IPS-18c (cell line): ENCODE measurements around the gene ZNF677.
"Not testable (repeated sequence)": the region's sequence is repeated elsewhere in the genome, so short reads cannot be mapped to it uniquely, and the experiment has no call there.

Experiments used
- H3K4me3 ChIP-seq: 2 replicates; pipeline ENCODE4 v1.7.0; 2013; ENCODE audit warnings: low read depth, mild to moderate bottlenecking, low read length, moderate library complexity; ENCODE audit not compliant: insufficient read depth
- H3K9me3 ChIP-seq: one replicate; pipeline ENCODE4 v1.6.1; 2013; ENCODE audit warnings: mild to moderate bottlenecking, low read length, moderate library complexity; ENCODE audit not compliant: control insufficient read depth, insufficient read depth

ZNF677 gene

DNA sequence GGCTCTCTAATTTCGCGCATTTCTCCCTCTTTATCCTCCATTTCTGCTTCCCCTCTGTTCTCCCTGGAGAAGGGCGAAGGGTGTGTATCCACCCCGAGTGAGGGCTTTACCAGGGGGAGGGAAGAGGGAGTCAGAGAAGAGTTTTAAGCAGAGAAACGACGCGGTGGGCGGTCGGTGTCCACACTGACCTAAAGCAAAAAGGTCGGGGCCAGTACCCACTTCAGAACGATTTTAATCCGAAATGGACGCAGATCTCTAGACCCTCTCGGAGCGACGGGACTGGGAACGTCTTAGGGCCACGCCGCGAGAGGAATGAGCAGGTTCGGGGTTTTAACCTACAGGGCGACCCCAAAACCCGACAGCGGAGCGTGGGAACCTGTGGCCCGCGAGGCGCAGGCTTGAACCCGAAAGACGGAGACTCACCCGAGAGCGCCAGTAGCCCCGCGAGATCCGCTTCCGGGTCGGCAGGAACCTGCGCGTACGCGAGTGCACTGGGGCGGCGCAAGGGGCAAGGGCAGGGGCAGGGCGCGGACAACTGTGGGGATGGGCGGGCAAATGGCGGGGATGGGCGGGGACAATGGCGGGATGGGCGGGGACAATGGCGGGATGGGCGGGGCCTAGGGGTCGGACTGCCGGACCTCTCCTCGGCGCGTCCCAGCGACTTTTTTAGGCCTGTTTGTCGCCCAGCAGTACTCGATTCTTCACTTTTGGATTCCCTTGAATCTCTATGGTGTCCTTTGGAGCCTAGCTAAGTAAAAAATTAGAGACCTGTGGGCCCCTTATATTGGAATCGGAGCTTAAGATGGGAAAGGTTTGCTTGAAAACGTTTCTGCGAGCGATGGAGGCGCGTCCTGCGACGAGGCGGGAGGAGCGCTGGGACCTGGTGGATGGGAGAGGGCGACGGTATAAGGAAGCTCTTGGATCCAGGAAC is at the start of gene ZNF677:
Gene ZNF677, minus strand, starts transcription at position 463 of the 931 bp plus-strand sequence. CDS start 3,323 bp downstream, outside the sequence.
- Histone ChIP-seq H3K4me3 (peak within 1 kb of the TSS; percentile 87), H3K9me3 (peaks cover 5% of the 10 kb centered on the region)

GRCh38 chr19:53301341-53301740 is 46.7 kb upstream of the ZNF677 start:
- H3K9me3 ChIP-seq = not testable (repeated sequence)

DNA sequence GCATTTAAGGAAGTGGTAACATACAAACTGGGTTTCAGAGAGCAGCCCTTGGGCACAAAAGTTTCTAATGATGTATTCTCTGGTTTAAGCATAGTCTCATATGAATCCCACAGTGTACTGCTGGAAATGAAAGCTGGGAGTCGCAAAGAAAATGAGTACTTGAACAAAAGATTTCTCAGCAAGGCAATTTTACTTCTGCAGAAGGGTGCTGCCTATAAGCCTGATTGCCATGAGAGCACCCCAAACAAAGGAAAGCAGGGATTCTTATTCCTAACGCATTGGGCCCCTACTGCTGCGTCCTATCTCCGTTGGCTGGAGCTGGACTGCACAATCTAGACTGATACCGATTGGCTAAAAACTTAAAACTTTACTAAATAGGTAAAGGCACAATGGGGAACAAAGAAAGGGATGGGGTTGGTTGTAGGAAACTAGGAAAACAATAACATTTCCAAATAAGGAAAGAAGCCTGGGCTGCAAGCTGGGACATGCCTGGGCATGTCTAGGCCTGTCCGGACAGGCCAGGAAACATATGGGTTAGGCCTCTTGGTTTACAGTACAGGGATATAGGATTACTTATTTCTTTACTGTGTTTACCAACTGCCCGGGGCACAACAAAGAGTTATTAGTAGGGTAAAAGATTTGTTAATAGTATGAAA is 40.2 kb upstream of the ZNF677 start:
- H3K9me3 ChIP-seq = peaks cover 11% of the 10 kb centered on the region
- no peak overlapping the region for H3K4me3 ChIP-seq

More at GRCh38 chr19:53301341-53301740, 46.7 kb upstream of the ZNF677 start:
- H3K4me3 ChIP-seq = not testable (repeated sequence)

GRCh38 chr19:53290758-53291549 is 36.3 kb upstream of the ZNF677 start:
- Histone ChIP-seq H3K9me3 (peaks cover 11% of the 10 kb centered on the region), H3K4me3 (no peak overlapping the region)

DNA sequence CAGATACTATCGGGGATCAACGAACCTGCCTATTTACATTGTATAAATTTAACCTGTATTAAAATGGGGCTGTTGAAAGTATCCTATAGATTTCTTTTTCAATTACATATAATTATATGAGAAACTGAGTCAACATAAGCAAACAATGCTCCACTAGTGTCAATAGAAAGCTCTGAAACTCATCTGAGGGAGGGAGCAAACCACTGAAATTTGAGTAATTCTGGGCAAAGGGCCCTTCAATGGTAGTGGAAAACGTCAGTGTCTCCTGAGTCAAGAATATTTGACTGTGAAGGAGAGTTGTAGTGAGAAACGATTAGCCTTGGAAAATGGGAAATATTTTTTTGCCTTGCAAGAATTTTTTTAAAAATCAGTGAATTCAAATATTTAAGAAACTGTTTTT is 30.4 kb upstream of the ZNF677 start:
- Histone ChIP-seq H3K9me3 (peaks cover 4% of the 10 kb centered on the region), H3K4me3 (no peak overlapping the region)

DNA sequence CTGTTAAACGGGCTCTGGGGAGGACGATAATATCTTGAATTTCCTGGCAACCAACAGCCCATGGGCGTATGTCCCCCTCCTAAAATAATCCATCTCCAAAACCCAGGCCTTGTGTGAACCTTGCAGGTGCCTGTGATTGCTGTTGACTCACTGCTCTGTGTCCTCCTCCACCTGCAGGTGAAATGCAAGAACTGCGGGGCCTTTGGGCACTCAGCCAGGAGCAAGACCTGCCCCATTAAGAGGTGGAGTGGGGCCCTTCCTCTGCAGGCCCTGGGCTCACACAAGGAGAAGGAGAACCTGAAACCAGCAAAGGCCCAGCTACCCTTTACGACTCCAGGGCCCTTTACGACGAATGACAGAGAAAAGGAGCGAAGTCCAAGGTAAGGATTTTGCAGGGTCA is 27.3 kb upstream of the ZNF677 start:
- H3K9me3 ChIP-seq, H3K4me3 ChIP-seq: not testable (repeated sequence)

- Histone ChIP-seq H3K4me3 (no peak overlapping the region), H3K9me3 (peaks cover 6% of the 10 kb centered on the region)
Observed at GRCh38 chr19:53275480-53275879, 20.8 kb upstream of the ZNF677 start.

GRCh38 chr19:53272044-53272443 is 17.4 kb upstream of the ZNF677 start:
- Histone ChIP-seq H3K4me3 (no peak overlapping the region), H3K9me3 (peaks cover 6% of the 10 kb centered on the region)

DNA sequence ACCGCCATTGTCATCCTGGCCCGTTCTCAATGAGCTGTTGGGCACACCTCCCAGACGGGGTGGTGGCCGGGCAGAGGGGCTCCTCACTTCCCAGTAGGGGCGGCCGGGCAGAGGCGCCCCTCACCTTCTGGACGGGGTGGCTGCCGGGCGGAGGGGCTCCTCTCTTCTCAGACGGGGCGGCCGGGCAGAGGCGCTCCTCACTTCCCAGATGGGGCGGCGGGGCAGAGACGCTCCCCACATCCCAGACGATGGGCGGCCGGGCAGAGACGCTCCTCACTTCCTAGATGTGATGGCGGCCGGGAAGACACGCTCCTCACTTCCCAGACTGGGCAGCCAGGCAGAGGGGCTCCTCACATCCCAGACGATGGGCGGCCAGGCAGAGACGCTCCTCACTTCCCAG is 15.2 kb upstream of the ZNF677 start:
- not testable (repeated sequence) for H3K4me3 ChIP-seq
- peaks cover 10% of the 10 kb centered on the region for H3K9me3 ChIP-seq

DNA sequence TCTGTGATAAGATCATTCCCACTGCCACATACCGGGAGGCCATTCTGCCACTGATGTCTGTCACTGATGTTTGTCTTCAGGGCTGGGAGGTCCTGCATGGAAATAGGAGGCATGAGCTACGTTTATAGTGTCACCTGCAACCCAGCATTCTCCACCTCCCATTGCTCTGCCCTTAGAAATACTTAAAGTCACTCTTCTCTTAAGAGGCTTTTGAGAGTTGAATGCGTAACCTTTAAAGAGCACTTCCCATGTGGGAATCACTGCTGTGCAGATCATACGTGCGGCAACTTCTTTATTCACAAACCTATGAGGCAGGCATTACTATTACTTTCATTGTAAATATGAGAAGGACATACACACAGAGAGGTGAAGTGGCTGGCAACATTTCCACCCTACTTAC is 12.9 kb upstream of the ZNF677 start, which contains the start of gene VN1R4:
Gene VN1R4, minus strand, starts transcription at position 101 of the 400 bp plus-strand sequence. Its CDS starts 58 bp downstream, at position 43.
- H3K9me3 ChIP-seq, H3K4me3 ChIP-seq: not testable (repeated sequence)

- H3K9me3 ChIP-seq = not testable (repeated sequence)
Observed at GRCh38 chr19:53257715-53258342, 3.2 kb upstream of the ZNF677 start, which contains the start of gene VN1R2. Gene VN1R2 (plus strand): TSS chr19:53258292. CDS start chr19:53258376, 84 bp downstream.

DNA sequence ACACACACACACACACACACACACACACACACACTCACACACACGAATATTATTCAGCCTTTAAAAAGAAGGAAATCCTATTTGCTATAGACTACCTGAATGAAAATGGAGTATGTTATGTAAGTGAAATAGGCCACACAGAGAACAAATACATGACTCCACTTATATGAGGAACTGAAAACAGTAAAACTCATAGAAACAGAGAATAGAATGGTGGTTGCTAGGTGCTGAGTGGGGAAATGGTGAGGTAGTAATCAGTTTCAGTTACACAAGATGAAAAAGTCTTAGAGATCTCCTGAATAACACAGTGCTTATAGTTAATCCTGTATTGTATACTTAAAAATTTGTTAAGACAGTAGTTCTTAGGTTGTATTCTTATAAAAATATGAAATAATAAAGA is 8.2 kb downstream of the ZNF677 start:
- peaks cover 13% of the 10 kb centered on the region for H3K9me3 ChIP-seq

More at GRCh38 chr19:53257715-53258342, 3.2 kb upstream of the ZNF677 start, which contains the start of gene VN1R2:
- H3K4me3 ChIP-seq = not testable (repeated sequence)

DNA sequence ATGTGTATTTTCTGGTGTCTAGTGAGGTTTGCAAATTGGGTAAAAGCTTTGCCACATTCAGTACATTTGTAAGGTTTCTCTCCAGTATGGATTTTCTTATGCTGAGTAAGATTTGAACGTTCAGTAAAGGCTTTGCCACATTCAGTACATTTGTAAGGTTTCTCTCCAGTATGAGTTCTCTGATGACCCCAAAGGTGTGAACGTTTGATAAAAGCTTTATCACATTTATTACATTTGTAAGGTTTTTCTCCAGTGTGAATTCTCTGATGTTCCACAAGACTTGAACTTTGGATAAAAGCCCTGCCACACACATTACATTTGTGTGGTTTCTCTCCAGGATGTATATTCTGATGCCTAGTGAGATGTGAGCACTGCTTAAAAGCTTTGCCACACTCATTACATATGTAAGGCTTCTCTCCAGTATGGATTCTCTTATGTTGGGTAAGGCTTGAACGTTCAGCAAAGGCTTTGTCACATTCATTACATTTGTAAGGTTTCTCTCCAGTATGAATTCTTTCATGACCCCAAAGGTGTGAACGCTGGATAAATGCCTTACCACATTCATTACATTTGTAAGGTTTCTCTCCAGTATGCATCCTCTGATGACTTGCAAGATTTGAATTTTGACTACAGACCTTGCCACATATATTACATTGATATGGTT is 17.4 kb downstream of the ZNF677 start:
- peaks cover 14% of the 10 kb centered on the region for H3K9me3 ChIP-seq
- no peak overlapping the region for H3K4me3 ChIP-seq

More for the DNA sequence above, 8.2 kb downstream of the ZNF677 start:
- no peak overlapping the region for H3K4me3 ChIP-seq

DNA sequence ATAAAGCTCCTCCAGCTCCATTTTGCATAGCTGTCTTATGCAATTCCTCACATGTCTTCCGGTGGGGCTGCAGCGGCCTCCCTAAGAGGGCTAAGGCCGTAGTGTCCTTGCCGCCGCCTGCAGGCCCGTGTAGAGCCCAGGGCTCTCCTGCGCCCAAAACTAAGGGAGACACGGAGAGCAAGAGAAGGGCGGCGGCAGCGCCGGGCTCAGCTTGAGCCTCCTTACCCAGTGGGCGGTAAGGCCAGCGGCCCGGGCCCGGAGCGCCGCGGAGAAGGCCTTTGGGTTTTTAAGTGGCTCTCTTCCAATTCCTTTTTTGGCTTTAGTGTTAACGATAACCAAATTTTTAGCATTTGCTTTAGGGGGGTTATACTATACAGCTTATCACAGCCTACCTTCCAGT is 30.1 kb downstream of the ZNF677 start:
- Histone ChIP-seq H3K4me3 (no peak overlapping the region), H3K9me3 (peaks cover 6% of the 10 kb centered on the region)

DNA sequence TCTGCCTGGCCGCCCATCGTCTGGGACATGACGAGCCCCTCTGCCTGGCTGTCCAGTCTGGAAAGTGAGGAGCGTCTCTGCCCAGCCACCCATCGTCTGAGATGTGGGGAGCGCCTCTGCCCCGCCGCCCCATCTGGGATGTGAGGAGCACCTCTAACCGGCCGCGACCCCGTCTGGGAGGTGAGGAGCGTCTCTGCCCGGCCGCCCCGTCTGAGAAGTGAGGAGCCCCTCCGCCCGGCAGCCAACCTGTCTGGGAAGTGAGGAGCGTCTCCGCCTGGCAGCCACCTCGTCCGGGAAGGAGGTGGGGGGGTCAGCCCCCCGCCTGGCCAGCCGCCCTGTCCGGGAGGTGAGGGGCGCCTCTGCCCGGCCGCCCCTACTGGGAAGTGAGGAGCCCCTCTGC is 32.0 kb downstream of the ZNF677 start:
- not testable (repeated sequence) for H3K4me3 ChIP-seq, H3K9me3 ChIP-seq

GRCh38 chr19:53212703-53213320 is 41.9 kb downstream of the ZNF677 start:
- Histone ChIP-seq H3K9me3 (peaks cover 13% of the 10 kb centered on the region), H3K4me3 (no peak overlapping the region)
